K562 (cell line): Measurements from ENCODE around the gene FAM83F. TPM values are rescaled to one million over a fixed set of nuclear protein-coding genes. Genes with fewer than 3 reads are reported as not detected.

Source experiments
- ATAC-seq: fragments of 200-7000 bp; cut with Tn5 transposase; 3 replicates; pipeline ENCODE4 v1.9.1; 2020; ENCODE audit warnings: moderate library complexity
- BruUV-seq: library from RNA; stranded (reverse); fragments of 400-500 nt; replicated peaks from 2 replicates; lab custom pipeline; 2021; lab: Mats Ljungman, UMichigan
- CTCF ChIA-PET: fragments of 300-600 bp; formaldehyde crosslinking; extraction: SDS; loops from one replicate; lab custom pipeline; 2021; ENCODE audit warnings: low intra/inter-chr PET ratio; lab: Yijun Ruan, JAX
- POLR2A ChIA-PET: fragments of 300-600, 350-650 bp; sonication (Branson Sonifier 250); formaldehyde crosslinking; extraction: SDS; loops from one replicate; lab custom pipeline; 2021; ENCODE audit warnings: antibody characterized with exemption, inconsistent platforms; lab: Yijun Ruan, JAX
- DNase-seq, 4 experiments: peaks; one replicate each; pipeline versions ENCODE4 v3.0.0 to v3.0.0-alpha.2; 2011 to 2018; ENCODE audit warnings: low spot score in 3 of 4, mixed read lengths in 3 of 4; ENCODE audit errors: extremely low read depth in 1 of 4
- FAIRE-seq: peaks from 2 replicates; lab custom pipeline; 2011; peaks lifted over from hg19 to GRCh38; lab: Jason Lieb, UNC
- H2AFZ ChIP-seq: 2 replicates; pipeline ENCODE4 v1.6.0; 2011; ENCODE audit warnings: low read depth, low read length, control low read depth, inconsistent platforms
- H3K27ac ChIP-seq: fragments of 200-600 bp; 3 replicates; pipeline ENCODE4 v1.8.0; 2011; ENCODE audit warnings: low read depth, mild to moderate bottlenecking, control low read depth, inconsistent platforms, low read length, moderate library complexity, mixed read lengths; ENCODE audit errors: extremely low read depth
- H3K27me3 ChIP-seq, 2 experiments: fragments of 300-600 bp in 1 of 2; 2 replicates in 1 of 2; 3 replicates in 1 of 2; pipeline versions ENCODE4 v1.6.0 to v1.8.0; 2011; ENCODE audit warnings: inconsistent platforms in 2 of 2, low read length in 2 of 2, mild to moderate bottlenecking in 1 of 2, mixed read lengths in 1 of 2, moderate library complexity in 1 of 2; ENCODE audit not compliant: control insufficient read depth in 2 of 2, insufficient read depth in 2 of 2
- H3K36me3 ChIP-seq: fragments of 300-600 bp; 3 replicates; pipeline ENCODE4 v1.8.0; 2011; ENCODE audit warnings: mild to moderate bottlenecking, low read length, inconsistent platforms; ENCODE audit not compliant: control insufficient read depth, insufficient read depth
- H3K4me1 ChIP-seq, 2 experiments: fragments of 200-600 bp in 1 of 2; replicated peaks in 1 of 2; 2 replicates in 1 of 2; 3 replicates in 1 of 2; pipeline versions ENCODE4 v1.5.1 to v1.8.0; 2011; ENCODE audit warnings: inconsistent platforms in 2 of 2, low read length in 2 of 2, mild to moderate bottlenecking in 1 of 2, mixed read lengths in 1 of 2, moderate library complexity in 1 of 2; ENCODE audit not compliant: control insufficient read depth in 2 of 2, insufficient read depth in 2 of 2
- H3K4me2 ChIP-seq: 2 replicates; pipeline ENCODE4 v1.6.1; 2011; ENCODE audit warnings: low read length, control low read depth, inconsistent platforms, mixed read lengths; ENCODE audit not compliant: insufficient read depth
- H3K4me3 ChIP-seq: fragments of 200-600 bp; sonication (generic), shearing (Covaris generic); 2 replicates; pipeline ENCODE4 v1.5.1; 2016; ENCODE audit warnings: control low read depth, inconsistent platforms
- H3K79me2 ChIP-seq: fragments of 200-600 bp; 3 replicates; pipeline ENCODE4 v1.8.0; 2011; ENCODE audit warnings: low read length, inconsistent platforms; ENCODE audit not compliant: control insufficient read depth, insufficient read depth
- H3K9ac ChIP-seq, 2 experiments: 2 replicates each; pipeline versions ENCODE4 v1.6.0 to v1.6.1; 2011; ENCODE audit warnings: low read depth in 2 of 2, low read length in 2 of 2, control low read depth in 1 of 2, inconsistent platforms in 1 of 2, mild to moderate bottlenecking in 1 of 2, mixed read lengths in 1 of 2; ENCODE audit not compliant: insufficient read depth in 1 of 2
- H3K9me1 ChIP-seq: one replicate; pipeline ENCODE4 v1.6.0; 2011; ENCODE audit warnings: inconsistent platforms, mild to moderate bottlenecking, low read length, moderate library complexity; ENCODE audit not compliant: control insufficient read depth, insufficient read depth
- H3K9me3 ChIP-seq: replicated peaks from 2 replicates; pipeline ENCODE4 v1.5.1; 2011; ENCODE audit warnings: low read depth, low read length, inconsistent platforms; ENCODE audit not compliant: control insufficient read depth, insufficient read depth
- H4K20me1 ChIP-seq: replicated peaks from 2 replicates; pipeline ENCODE4 v1.6.1; 2011; ENCODE audit warnings: low read length, inconsistent platforms, mixed read lengths; ENCODE audit not compliant: control insufficient read depth, insufficient read depth
- ARID1B ChIP-seq: fragments of 450-650 bp; IDR thresholded peaks from 2 replicates; pipeline ENCODE4 v1.6.1; 2016; ENCODE audit warnings: antibody characterized with exemption, mild to moderate bottlenecking, inconsistent platforms
- CHD1 ChIP-seq: fragments of 200-600 bp; sonication (generic); IDR thresholded peaks from one replicate; pipeline ENCODE4 v1.6.1; 2012; ENCODE audit warnings: mild to moderate bottlenecking, moderate library complexity, low read length, inconsistent platforms
- COPS2 ChIP-seq: fragments of 450-650 bp; conservative IDR thresholded peaks from 2 replicates; pipeline ENCODE4 v1.6.1; 2016; ENCODE audit warnings: mild to moderate bottlenecking, moderate library complexity
- FOXA1 ChIP-seq: fragments of 450-650 bp; IDR thresholded peaks from 2 replicates; pipeline ENCODE4 v1.6.1; 2016; ENCODE audit warnings: mild to moderate bottlenecking, borderline replicate concordance
- KHSRP ChIP-seq: fragments of 450-650 bp; IDR thresholded peaks from 2 replicates; pipeline ENCODE4 v1.6.1; 2017
- SRSF7 ChIP-seq: fragments of 200-400 bp; formaldehyde crosslinking; optimal IDR thresholded peaks from 2 replicates; pipeline ENCODE3; 2017; ENCODE audit warnings: mild to moderate bottlenecking, low read depth, low read length
- ZC3H4 ChIP-seq: sonication (generic); formaldehyde crosslinking; IDR thresholded peaks from 2 replicates; pipeline ENCODE4 v1.9.0; 2021; ENCODE audit warnings: missing genetic modification reagents, borderline replicate concordance
- WGBS: fragments of 100-300 bp; shearing (Covaris generic); methylation state at CpG from one replicate; pipeline ENCODE4 v1.1.6; 2016; ENCODE audit warnings: low coverage, mixed read lengths; ENCODE audit not compliant: insufficient coverage; ENCODE audit errors: missing lambda C conversion rate; 5-methylcytosine and 5-hydroxymethylcytosine counted together
- in situ Hi-C: fragments of 300-500 bp; cut with MboI; formaldehyde crosslinking; loops from 4 replicates; pipeline ENCODE4 v1.15.0; 2018; ENCODE audit warnings: inconsistent platforms, mixed read lengths
- intact Hi-C: fragments of 100-400 bp; cut with micrococcal nuclease; formaldehyde crosslinking; loops from 2 replicates; pipeline ENCODE4 v1.14.2; 2022
- polyA plus RNA-seq, 8 experiments: library from polyadenylated mRNA; depleted of rRNA in 4 of 8; stranded (reverse) in 5 of 8; unstranded in 3 of 8; fragments of >200 nt; fragmentation: Nextera tagmentation in 2 of 8; fragmentation: Illumina TruSeq in 1 of 8; extraction: Ambion mirVana in 2 of 8; extraction: Trizol in 1 of 8; gene quantifications; 2 replicates each; pipeline versions ENCODE4 v1.2.1 to v1.2.3, GENCODE V29; 2011 to 2014; ENCODE audit warnings: inconsistent platforms in 1 of 8, missing spikeins in 1 of 8
- total RNA-seq, 7 experiments: library from RNA; depleted of rRNA in 6 of 7; stranded (reverse); fragments of >200 nt in 6 of 7; fragmentation: Illumina TruSeq in 2 of 7; extraction: Trizol in 2 of 7; gene quantifications; 2 replicates each; pipeline versions ENCODE4 v1.2.1 to v1.2.3, GENCODE V29; 2011 to 2021; ENCODE audit warnings: low replicate concordance in 1 of 7
- TF ChIP-seq, protein P1 (sequence below): fragments of 450-650 bp; IDR thresholded peaks from 2 replicates; pipeline ENCODE4 v1.7.1; 2018; ENCODE audit warnings: mild to moderate bottlenecking, low read depth; ENCODE audit not compliant: partially characterized antibody
- TF ChIP-seq, protein P2 (sequence below): fragments of 250-450 bp; sonication (Bioruptor Pico); IDR thresholded peaks from 2 replicates; pipeline ENCODE4 v1.8.0; 2022; ENCODE audit warnings: inconsistent platforms, mild to moderate bottlenecking, moderate library complexity, borderline replicate concordance
- TF ChIP-seq, protein P3 (sequence below): fragments of 250-450 bp; sonication (Bioruptor Pico); IDR thresholded peaks from 2 replicates; pipeline ENCODE4 v1.4.0; 2020; ENCODE audit warnings: mild to moderate bottlenecking, moderate library complexity, borderline replicate concordance

Gene FAM83F
- total and polyA plus RNA-seq, 9 of the 15 experiments (the other 6 are each of a cell fraction or from before 2014, with no cell fraction given) = under 0.01 to 0.13 (median 0.04) TPM; not detected in 1

DNA sequence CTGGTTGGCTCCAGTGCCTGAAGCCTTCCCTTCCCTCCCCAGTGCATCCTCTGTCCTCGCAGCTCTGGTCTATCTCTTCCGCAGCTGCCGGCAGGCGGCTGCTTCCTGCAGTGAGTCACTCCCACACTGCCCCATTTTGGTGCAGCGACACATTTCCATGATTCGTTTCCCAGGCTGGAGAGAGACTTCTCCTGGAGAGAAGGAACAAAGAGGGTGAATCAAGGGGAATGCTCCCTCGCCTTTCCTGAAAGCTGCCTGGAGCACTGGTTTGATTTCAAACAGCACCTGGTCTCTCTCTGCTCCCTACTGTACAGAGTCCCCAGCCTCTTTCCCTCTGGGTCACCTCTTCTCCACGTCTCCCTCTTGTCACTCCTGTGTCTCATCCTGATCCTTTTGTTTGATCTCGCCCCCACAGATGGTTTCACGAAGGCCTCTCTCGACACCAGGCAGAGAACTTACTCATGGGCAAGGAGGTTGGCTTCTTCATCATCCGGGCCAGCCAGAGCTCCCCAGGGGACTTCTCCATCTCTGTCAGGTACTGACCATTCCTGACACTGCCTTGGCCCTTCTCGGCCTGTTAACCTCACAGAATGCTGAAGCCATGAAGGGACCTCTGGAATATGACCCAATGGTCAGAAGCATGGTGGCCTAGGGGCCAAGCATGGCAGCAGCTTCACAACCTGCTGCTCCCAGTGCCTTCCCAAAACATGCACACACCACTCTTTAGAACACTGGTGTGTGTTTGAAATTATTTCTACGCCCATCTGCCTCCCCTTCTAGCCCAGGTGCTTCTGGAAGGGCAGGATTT is 34.9 kb upstream of the FAM83F start, which contains the start of gene TMA7B (continued):
- TF ChIP-seq, protein P1, sequence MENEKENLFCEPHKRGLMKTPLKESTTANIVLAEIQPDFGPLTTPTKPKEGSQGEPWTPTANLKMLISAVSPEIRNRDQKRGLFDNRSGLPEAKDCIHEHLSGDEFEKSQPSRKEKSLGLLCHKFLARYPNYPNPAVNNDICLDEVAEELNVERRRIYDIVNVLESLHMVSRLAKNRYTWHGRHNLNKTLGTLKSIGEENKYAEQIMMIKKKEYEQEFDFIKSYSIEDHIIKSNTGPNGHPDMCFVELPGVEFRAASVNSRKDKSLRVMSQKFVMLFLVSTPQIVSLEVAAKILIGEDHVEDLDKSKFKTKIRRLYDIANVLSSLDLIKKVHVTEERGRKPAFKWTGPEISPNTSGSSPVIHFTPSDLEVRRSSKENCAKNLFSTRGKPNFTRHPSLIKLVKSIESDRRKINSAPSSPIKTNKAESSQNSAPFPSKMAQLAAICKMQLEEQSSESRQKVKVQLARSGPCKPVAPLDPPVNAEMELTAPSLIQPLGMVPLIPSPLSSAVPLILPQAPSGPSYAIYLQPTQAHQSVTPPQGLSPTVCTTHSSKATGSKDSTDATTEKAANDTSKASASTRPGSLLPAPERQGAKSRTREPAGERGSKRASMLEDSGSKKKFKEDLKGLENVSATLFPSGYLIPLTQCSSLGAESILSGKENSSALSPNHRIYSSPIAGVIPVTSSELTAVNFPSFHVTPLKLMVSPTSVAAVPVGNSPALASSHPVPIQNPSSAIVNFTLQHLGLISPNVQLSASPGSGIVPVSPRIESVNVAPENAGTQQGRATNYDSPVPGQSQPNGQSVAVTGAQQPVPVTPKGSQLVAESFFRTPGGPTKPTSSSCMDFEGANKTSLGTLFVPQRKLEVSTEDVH = no peak

DNA sequence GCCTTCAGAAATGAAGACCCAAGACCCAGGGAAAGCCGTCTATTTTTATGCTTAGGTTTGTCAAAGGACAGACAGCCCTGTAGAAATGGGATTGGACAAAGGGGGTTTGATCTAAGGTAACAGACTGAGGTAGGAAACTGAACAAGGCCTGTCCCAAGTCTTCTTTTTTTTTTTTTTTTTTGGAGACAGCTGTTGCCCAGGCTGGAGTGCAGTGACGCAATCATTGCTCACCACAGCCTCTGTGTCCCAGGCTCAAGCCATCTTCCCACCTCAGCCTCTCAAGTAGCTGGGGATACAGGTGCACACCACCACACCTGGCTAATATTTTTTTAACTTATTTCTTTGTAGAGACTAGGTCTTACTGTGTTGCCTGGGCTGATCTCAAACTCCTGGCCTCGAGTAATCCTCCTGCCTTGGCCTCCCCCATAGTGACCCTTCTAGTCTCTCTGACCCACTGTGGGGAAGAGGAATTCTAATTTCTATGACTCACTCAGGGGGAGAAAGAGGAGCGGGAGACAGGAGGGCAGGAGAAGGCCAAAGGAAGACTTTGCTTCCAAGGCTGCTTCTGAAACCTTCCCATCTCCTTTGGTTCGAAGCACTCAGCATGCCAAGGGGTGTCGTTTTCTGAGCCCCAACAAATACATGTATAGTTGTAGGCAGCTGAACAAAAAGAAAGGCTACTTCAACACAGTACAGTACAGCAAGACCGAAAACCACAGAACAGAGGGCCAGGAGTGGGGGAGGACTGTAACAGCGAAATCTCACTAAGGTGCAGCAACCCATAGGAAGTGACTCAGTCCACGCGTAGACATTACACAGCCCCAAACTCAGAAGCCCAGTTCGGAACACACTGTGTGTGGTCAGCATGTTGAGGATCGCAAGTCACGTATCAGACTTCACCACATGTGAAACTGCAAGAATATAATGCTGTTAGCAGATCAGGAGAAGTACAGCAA is 33.7 kb upstream of the FAM83F start:
- no peak overlapping the region for H3K4me3 ChIP-seq
- peaks cover 24 to 52% of the 10 kb centered on the region in 2 experiments for H3K4me1 ChIP-seq
- H3K4me2 ChIP-seq = peak overlapping the region; percentile 29; the same call in 1 of the 2 replicates
- intact Hi-C loops = no loop called here
- ChIA-PET CTCF (no interaction called here), POLR2A (interaction anchor here (0.6 to 2.4 kb wide), 4 partner anchors 14 to 410 kb away, joined by 3 to 13 read pairs (median 3); no protein-coding TSS in a partner anchor)
- peaks cover 3% of the 10 kb centered on the region for H3K9me1 ChIP-seq
- no peaks in the 10 kb centered on the region for H3K27me3 ChIP-seq
- H4K20me1 ChIP-seq = no peaks in the 10 kb centered on the region
- H3K9ac ChIP-seq = peak overlapping the region; percentile 55 to 62; a peak in 3 of 4 replicates
- H3K27ac ChIP-seq = peak overlapping the region; percentile 95
- H2AFZ ChIP-seq = peak overlapping the region; percentile 70; the same call in 1 of the 2 replicates
- in situ Hi-C loops = no loop called here
- H3K79me2 ChIP-seq = no peaks in the 10 kb centered on the region; the same call in 2 of the 3 replicates
- peaks cover 92% of the 10 kb centered on the region for H3K36me3 ChIP-seq
- peak; percentile 98 for FAIRE-seq
- ATAC-seq = peak; percentile 89
- BruUV-seq = TSS peak; percentile 12
- WGBS = 19% methylated on average over 13 of the region's 13 CpGs
- 0 out of 2 replicates have a peak, but pooled peaks cover 3% of the 10 kb centered on the region for H3K9me3 ChIP-seq
- peak; percentile 74 to 89 (median 77) for DNase-seq
- no peak for TF ChIP-seq KHSRP
- TF ChIP-seq SRSF7 = no peak
- no peak for TF ChIP-seq COPS2
- no peak for TF ChIP-seq FOXA1
- TF ChIP-seq, protein P2, sequence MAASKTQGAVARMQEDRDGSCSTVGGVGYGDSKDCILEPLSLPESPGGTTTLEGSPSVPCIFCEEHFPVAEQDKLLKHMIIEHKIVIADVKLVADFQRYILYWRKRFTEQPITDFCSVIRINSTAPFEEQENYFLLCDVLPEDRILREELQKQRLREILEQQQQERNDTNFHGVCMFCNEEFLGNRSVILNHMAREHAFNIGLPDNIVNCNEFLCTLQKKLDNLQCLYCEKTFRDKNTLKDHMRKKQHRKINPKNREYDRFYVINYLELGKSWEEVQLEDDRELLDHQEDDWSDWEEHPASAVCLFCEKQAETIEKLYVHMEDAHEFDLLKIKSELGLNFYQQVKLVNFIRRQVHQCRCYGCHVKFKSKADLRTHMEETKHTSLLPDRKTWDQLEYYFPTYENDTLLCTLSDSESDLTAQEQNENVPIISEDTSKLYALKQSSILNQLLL (CRISPR knock-in tag) = no peak
- no peak for TF ChIP-seq ZC3H4 (CRISPR knock-in tag)
- TF ChIP-seq, protein P3, sequence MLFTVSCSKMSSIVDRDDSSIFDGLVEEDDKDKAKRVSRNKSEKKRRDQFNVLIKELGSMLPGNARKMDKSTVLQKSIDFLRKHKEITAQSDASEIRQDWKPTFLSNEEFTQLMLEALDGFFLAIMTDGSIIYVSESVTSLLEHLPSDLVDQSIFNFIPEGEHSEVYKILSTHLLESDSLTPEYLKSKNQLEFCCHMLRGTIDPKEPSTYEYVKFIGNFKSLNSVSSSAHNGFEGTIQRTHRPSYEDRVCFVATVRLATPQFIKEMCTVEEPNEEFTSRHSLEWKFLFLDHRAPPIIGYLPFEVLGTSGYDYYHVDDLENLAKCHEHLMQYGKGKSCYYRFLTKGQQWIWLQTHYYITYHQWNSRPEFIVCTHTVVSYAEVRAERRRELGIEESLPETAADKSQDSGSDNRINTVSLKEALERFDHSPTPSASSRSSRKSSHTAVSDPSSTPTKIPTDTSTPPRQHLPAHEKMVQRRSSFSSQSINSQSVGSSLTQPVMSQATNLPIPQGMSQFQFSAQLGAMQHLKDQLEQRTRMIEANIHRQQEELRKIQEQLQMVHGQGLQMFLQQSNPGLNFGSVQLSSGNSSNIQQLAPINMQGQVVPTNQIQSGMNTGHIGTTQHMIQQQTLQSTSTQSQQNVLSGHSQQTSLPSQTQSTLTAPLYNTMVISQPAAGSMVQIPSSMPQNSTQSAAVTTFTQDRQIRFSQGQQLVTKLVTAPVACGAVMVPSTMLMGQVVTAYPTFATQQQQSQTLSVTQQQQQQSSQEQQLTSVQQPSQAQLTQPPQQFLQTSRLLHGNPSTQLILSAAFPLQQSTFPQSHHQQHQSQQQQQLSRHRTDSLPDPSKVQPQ (CRISPR knock-in tag) = no peak
- no peak for TF ChIP-seq CHD1
- peak; percentile 92 for TF ChIP-seq ARID1B
